Fibroblast of upper back skin (primary cell): ENCODE data around the gene HEATR5B.
"Not testable (repeated sequence)": the region's sequence is repeated elsewhere in the genome, so short reads cannot be mapped to it uniquely, and the experiment has no call there.

Experiments
- DNase-seq: peaks from one replicate; pipeline ENCODE4 v3.0.0-alpha.2; 2013

HEATR5B gene

DNA sequence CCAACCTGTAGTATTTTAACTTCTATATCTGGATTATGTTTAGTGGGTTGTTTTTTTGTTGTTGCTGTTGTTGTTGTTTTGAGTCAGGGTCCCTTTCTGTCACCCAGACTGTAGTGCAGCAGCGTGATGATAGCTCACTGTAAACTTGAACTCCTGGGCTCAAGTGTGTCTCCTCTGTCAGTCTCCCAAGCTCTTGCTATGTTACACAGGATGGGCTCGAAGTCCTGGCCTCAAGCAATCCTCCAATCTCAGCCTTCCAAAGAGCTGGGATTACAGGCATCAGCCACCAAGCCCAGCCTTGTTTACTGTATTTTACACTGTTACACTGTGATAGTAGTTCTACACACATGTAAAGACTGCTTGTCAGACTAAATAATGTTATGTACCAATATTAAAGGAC is 108.1 kb downstream of the HEATR5B start:
- DNase-seq: no peak

DNA sequence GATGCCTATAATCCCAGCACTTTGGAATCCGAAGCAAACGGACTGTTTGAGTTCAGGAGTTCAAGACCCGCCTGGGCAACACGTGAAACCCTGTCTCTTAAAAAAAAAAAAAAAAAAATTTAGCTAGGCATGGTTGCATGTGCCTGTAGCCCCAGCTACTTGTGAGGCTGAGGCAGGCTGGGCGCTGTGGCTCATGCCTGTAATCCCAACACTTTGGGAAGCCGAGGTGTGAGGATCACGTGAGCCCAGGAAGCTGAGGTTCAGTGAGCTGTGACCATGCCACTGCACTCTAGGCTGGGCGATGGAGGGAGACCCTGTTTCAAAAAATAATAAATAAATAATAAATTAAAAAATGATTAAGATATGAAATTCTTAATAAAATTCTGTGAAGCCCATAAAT is 108.9 kb downstream of the HEATR5B start:
- no peak for DNase-seq

DNA sequence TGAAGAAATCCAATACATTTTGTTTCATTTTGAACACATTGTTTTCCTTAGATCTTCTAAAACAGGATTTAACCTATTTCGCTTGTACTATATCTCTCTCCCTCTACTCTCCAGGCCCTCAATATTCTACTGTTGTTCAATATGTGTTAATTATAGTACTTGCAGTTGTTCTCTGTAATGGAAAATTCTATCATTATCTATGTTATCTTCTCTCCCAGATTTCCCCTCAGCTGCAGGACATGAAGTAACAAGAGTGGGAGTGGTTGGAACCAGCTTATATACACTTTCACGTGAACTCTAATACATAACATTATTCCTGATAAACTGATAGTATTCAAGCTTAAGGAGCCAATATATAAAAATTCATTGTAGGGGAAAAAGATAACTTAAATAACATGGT is 110.9 kb downstream of the HEATR5B start:
- DNase-seq: no peak

DNA sequence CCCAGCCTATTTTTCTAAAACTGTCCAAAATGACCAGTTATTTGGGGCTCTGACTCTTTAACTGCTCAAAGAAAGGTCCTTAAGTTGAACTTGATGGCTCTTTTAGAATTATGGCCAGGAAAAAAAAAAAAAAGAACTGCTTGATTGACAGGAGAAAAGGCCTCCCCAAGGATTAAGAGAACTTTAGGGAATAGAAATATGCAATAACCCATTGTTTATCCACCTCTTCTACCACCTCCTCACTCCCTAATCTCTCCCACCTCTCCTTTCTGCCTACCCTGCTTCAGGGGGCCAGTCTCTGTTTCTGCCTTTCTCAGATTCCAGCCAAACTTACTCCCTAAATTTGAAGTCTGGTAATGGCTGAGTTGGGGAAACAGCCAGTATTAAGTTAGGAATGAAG is 112.2 kb downstream of the HEATR5B start:
- DNase-seq: no peak

DNA sequence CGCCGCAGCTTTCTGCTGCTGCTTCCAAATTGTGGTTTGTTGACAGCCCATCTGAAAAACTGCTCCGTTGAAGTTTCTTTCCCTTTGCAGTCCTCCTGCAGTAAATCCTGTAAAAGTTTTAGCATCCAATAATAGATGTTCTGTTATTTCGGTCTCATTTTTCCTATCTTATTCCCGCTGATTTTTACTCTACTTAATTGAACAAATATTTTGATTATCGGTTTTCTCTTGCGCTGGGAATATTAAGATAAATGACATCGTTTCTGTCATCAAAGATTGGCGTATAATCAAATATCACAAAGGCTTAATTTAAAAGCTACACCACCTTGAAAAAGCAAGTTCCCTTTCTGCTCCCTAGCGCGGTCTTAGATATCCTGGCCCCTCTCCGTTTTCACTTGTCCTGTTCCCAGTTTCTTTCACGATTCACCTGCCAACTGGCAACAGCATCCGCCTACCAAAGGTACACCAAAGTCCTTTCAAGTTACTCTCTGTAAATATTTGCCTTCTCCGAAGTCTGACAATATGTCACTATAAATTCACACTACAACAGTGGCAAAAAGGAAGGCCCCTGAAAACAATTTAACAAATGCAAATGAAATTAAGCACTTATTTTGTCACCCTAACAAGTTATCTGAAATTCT is 116.8 kb downstream of the HEATR5B start:
- no peak for DNase-seq

DNA sequence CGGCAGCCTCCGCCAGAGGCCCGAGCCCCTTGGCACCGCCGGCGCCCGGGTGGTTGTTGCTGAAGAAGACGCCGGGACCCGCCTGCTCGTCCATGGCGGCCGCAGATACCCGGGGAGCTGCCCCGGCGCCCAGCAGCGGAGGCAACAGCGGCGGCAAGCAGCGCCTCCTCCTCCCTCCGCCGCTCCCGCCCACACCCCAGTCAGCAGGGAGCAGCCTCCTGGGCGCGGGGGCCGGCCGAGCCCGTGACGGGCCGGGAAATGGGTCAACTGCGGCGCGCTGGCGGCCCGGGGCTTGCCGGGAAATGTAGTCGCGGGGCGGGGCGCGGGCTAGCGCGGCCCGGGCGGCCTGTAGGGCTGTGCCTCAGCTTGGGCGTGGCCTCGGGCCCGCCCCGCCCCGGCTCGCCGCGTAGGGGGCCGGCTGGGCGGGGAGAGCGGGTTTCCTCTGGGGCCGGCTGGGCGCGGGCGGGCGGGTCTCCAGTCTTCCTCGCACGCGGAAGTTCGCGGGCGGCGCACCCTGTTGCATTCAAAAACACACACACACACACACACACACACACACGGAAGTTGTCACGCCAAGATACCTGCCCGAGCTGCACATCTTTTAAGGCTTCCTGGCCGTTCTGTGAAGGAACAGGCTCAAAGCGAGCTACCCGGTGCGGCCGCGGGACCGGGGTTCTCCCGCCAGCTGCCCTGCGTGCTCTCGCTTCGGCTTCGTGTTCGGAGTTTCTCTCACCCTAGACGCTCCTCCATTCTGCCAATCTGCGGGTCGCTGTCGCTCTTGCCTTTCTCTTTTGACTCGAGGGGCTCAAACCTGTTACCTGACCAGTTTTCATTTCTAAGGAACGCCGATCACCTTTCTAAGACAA is 117.6 kb downstream of the HEATR5B start, which contains the start of gene STRN:
Gene STRN (minus strand): TSS at position 167 of the 866 bp plus-strand sequence. CDS start 73 bp downstream, at position 94.
- DNase-seq: peak; percentile 96

DNA sequence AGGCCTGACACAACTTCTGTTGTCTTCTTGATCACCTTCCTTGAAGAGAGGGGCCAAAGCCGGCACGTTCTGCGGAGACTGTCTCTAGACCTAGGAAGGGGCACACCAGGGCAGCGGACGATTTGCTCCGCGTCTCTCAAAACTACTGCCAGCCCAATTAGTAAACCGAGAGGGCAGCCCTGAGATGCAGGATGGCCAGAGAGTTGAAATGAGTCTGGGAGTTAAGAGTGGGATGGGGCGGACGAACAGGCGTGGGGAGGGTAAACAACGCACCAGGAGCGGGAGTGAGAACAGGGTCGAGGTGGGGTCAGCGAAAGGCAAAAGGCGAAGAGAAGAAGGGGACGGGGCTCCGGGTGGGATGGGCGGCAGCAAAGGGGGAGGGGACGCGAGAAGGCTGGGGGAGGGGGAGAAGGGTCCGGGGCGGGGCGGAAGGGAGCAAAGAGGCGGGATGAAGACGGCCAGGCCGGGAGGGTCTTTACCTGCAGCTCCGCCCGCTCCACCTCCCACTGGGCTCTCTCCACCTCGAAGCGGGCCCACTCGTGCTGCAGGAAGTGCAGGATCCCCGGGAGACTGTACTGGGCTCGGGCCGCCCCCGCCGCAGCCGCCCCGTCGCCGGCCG is 118.3 kb downstream of the HEATR5B start:
- DNase-seq: peak; percentile 11

DNA sequence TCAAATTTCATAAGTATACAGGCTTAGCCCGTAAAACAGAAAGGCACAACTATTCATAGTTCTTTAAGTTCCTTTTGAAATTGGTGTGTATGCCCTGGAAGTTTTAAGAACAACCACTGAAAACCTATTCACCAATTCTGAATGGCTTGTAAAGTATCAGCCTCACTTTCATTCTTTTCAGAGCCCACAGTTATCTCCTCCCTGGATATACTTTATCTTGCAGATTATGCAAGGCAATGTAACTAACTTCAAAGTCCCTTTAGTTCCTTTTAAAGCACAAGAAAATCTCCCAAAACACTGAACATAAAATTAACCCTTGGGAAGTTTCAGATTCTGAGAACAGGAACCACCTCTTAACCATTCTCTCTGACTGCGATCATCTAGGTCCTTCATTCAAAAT is 119.0 kb downstream of the HEATR5B start:
- DNase-seq: peak; percentile 4

DNA sequence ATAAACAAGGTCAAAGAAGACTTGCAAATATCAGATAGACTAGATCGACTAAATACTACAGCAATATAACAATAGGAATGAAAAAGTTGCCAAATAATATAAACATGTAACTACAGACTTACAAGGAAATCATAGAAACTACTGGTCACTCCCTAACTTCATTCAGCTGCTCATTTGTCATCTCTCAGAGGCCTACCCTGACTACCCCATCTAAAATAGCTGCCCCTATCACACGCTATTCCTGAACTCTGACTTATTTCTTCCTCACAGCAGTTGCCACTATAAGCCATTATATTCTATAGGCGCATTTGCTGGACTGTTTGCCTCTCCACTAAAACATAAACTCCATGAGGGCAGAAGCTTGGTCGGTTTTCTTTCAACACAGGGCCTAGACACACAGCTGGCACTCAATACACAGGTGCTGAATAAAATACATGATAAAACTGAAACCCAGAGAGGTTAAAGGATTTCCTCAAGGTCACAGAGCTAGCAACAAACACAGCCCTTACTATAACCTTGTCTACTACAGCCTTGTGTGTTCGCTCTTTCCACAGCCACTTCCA is 119.6 kb downstream of the HEATR5B start:
- DNase-seq: no peak

DNA sequence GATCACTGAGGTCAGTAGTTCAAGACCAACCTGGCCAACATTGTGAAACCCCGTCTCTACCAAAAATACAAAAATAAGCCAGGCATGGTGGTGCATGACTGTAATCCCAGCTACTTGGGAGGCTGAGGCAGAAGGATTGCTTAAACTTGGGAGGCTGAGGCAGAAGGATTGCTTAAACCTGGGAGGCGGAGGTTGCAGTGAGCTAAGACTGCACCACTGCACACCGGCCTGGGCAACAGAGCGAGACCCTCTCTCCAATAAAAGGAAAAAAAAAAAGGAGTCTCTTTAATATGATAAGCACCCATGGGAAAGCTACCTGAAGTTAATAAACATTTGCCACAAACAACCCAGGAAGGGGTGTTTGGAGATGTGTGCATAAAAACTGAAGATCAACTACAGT is 120.4 kb downstream of the HEATR5B start:
- DNase-seq: no peak

DNA sequence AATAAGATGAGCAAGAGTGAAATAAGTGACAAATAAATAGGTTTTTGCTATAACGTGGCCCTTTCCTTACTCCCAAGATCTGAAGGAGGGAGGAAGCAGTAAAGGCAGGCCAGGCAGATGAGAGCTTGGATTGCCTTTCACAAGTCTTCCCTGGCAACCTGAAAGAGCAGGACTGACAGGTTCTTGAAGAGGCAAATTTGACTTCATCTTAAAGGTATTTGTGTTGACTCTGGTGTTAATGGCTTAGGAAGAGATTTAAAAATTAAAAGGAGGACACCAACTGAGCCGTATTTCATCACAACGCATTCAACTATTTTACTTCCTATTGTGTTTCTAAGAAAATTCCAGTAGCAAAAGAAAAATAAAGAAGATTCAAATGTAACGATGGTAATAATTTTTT is 121.1 kb downstream of the HEATR5B start:
- DNase-seq: no peak

DNA sequence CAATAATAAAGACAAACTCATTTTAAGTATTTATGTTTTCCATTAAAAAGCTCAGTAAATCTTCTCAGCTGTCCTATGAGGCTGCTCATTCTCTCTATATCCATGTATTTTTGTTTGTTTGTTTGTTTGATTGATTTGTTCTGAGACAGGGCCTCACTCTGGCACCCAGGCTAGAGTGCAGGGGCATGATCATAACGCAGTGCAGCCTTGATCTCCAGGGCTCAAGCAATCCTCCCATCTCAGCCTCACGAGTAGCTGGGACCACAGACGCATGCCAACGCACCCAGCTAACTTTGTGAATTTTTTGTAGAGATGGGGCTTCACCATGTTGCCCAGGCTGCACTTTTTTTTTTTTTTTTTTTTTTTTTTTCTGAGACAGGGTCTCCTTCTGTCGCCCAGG is 123.4 kb downstream of the HEATR5B start:
- no peak for DNase-seq

DNA sequence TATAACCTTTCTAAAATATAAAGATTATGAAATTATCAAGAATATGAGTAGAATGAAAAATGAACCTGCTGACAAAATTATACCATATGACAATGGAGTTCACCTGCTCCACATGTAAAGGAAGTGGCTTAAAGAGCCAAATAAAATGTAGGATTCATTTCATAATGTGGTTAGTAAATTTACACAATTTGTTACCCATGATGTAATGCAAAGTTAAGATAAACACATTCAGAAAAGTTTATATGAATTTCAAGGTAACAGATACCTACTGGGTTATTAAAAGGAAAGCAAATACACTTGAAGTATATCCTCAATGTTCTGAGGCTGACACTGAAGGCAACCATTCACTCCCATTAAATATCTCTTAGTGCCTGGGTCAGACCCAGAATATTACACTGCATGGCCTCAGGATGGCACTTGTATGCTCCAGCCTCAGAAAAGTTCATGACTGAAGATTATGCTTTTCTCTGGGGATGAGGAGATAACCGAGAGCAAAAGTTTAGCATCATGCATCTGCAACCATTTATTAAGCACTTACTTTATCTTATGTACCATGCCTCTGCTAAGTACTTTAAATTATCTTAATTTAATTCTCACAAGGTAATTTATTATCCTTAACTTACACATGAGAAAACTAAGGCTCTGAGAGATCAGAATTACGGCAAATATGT is 124.0 kb downstream of the HEATR5B start:
- DNase-seq: no peak

DNA sequence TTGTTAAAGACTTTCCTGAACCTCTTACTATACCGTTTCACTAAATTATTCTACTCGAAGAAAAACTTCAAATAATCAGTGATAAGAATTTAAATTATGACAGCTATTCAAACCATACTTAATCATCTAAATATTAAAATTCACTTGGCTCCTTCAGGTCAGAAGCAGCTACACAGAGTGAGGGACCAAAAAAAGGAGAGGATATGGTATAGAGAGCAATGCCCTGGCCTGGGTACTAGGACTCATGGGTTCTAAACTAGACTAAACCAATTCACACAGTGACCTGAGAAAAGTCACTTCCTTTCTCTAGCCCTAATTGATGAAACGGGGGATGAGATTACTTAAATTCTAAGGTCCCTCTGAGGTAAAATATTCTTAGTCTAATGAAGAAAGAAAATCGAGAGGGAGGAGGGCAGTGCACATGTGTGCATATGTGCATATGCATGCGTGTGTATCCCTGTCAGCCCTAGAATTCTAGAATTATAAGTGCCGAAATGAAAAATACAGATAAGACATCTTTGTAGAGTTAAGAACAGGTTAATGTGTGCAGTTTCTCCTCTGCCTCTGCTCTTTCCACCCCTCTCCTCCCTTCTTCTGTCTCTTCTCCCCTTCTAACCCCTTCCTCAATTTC is 129.1 kb downstream of the HEATR5B start:
- DNase-seq: no peak

DNA sequence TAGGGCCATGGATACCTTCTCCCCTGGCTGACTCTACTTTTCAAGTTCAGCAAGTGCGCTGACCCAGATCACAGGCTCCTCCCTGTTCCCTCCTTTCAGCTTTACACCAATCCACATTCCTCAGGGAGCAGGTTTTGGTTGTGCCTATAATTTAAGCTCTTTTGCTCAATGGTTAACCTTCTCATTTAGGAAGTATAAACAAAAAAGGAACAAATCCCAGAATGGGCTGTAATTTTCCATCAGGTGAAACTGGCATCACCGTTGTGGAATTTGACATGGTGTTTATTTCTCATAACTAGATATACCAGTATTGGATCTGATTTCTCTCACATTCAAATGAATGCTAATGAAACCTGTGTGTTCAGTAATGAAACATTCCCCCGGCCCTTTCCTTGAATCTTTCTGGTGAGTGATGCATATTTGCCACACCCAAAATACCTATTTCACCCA is 131.4 kb downstream of the HEATR5B start:
- no peak for DNase-seq

DNA sequence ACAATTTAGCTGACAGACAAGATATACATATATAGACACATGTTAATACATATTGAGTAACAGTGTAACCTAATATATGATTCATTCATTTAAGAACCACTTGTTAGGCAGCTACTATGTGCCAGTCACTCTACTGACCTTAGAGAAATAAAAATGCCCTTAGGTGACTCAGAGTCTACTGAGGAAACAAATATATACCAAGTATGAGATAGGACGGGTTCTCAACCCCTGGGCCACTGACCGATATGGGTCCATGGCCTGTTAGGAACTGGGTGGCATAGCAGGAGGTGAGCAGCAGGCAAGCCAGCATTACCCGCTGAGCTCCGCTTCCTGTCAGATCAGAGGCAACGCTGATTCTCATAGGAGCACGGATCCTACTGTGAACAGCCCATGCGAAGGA is 132.6 kb downstream of the HEATR5B start:
- peak; percentile 14 for DNase-seq

DNA sequence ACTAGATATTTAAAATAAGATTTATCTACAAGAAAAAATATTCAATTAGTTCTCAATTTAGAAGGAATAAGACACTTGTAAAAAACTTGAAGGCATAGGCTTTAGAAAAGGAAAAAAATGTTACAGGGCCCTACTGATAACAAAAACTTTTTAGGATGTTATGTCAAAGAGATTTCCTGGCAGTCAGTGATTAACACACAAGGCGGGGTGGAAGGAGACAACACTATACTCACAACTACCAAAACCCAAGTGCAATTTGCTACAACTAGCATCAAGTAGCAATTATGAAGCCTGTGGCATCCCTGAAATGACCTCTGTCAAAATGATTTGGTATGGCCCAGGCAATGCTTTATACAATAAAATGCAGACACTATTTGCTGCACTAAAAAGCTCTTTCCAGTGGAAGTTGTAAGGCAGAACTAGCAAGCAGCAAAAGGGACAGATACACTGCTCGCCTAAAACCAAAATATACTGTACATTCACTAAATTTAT is 133.1 kb downstream of the HEATR5B start:
- DNase-seq: no peak

DNA sequence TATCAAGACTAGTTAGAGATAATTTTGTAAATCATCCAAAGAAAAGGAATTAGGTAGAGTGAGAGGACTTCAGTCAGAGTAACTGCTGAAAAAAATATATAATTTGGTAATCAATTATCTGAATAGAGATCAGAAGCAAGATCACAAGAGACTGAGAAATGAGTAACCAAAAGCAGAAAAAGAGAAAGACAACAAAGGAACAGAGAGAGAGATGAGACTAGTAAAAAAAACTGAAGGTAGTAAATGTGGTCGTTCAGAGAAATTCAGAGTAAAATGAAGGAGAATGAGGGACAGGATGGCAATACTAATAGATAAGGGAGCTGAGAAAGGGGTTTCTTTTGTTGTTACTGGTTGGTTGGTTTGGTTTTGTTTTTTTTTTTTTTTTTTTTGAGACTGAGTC is 134.3 kb downstream of the HEATR5B start:
- DNase-seq: no peak

DNA sequence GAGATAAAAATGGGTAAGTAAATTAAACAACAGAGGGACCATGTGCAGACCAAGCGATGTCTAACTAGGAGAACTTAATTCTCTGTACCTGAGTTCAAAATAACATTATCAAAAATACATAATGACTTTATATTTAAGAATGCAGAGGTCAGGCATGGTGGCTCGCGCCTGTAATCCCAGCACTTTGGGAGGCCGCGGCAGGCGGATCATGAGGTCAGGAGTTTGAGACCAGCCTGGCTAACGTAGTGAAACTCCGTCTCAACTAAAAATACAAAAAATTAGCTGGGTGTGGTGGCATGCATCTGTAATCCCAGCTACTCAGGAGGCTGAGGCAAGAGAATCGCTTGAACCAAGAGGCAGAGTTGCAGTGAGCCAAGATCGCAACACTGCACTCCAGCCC is 138.9 kb downstream of the HEATR5B start:
- not testable (repeated sequence) for DNase-seq

DNA sequence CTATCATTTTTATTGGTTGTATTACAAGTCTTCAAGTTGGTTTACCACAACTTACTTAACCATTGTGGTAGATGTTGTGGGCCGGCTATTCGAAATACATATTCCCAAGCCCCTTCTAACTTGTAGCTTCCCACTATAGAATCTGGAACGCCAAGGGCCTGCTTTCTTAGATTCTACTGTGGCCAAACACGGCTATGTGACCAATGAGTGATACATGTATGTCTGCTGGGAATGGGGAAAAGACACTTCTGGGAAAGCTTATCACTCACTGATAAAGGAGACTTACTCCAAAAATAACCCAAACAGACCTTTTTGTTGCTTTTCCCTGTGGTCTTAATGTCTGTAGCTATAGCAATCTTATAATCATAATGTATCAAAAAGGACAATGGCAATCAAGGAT is 142.3 kb downstream of the HEATR5B start:
- DNase-seq: no peak

DNA sequence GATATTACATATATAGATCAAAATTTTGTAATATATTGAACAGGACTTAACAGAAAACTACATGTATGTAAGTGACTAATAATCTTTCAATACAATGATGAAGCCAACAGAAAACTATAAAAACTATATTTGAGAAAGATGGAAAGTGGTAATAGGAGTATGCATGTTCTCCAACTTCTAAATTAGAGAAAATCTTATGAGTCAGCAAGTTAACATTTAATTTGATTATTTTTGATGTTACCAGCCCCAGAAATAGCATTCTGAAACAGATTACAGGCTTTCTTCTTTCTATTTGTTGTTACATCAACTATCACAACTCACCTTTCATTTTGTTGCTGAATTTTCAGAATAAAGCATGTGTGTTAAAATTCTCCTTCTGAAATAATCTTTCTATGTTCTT is 147.6 kb downstream of the HEATR5B start:
- not testable (repeated sequence) for DNase-seq

DNA sequence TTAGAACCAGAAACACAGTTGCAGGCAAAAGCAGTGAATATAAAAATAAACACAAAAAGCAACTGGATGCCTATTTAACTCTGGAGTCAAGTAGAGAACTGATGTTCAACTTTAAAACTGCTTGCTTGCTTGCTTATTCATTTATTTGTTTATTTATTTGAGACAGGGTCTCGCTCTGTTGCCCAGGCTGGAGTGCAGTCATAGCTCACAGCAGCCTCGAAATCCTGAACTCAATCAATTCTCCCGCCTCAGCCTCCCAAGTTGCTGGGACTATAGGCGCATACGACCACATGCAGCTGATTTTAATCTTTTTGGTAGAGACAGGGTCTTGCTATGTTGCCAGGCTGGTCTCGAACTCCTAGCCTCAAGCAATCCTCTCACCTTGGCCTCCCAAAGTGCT is 152.5 kb downstream of the HEATR5B start:
- DNase-seq: not testable (repeated sequence)
